Tibial nerve (tissue), 4 donors: ENCODE measurements around the gene VEGFA. TPM values are rescaled to one million over a fixed set of nuclear protein-coding genes. Genes with fewer than 3 reads are reported as not detected.

Source experiments
- DNase-seq, 2 donors: peaks; one replicate each; pipeline ENCODE4 v3.0.0-alpha.2; 2019; ENCODE audit warnings: low spot score in 2 of 2
- H3K27ac ChIP-seq, 4 donors: fragments of 200-600 bp; sonication (generic) in 3 of 4; one replicate each; pipeline ENCODE4 v1.5.1; 2017 to 2019; ENCODE audit warnings: mild to moderate bottlenecking in 1 of 4
- H3K27me3 ChIP-seq, 2 donors: fragments of 200-600 bp; sonication (generic) in 1 of 2; one replicate each; pipeline versions ENCODE4 v1.5.1 to v1.6.0; 2017 to 2019
- H3K36me3 ChIP-seq, 3 donors: fragments of 200-600 bp; sonication (generic); one replicate each; pipeline ENCODE4 v1.5.1; 2018 to 2019
- H3K4me1 ChIP-seq, 4 donors: fragments of 200-600 bp; sonication (generic) in 3 of 4; one replicate each; pipeline ENCODE4 v1.5.1; 2017 to 2019
- H3K4me3 ChIP-seq, 4 donors: fragments of 200-600 bp; sonication (generic) in 3 of 4; one replicate each; pipeline ENCODE4 v1.5.1; 2017 to 2019; ENCODE audit warnings: mild to moderate bottlenecking in 1 of 4, moderate library complexity in 1 of 4
- H3K9me3 ChIP-seq, 4 donors: fragments of 200-600 bp; sonication (generic) in 3 of 4; one replicate each; pipeline ENCODE4 v1.5.1; 2017 to 2019
- CTCF ChIP-seq, 5 experiments: fragments of 200-600 bp in 3 of 5; fragments of 450-650 bp in 2 of 5; sonication (generic) in 3 of 5; IDR thresholded peaks; one replicate each; pipeline ENCODE4 v1.5.1; 2016 to 2019; ENCODE audit warnings: antibody characterized with exemption in 5 of 5, mild to moderate bottlenecking in 3 of 5, moderate library complexity in 2 of 5
- EP300 ChIP-seq, 2 donors: sonication (generic); formaldehyde crosslinking; IDR thresholded peaks; one replicate each; pipeline ENCODE4 v1.6.1; 2017; ENCODE audit warnings: antibody characterized with exemption in 2 of 2, mild to moderate bottlenecking in 1 of 2
- POLR2A ChIP-seq, 2 donors: fragments of 450-650 bp; IDR thresholded peaks; one replicate each; pipeline ENCODE4 v1.6.1; 2017; ENCODE audit warnings: antibody characterized with exemption in 2 of 2, mild to moderate bottlenecking in 2 of 2, moderate library complexity in 2 of 2
- WGBS, 2 donors: methylation state at CpG; one replicate each; pipeline ENCODE4 v1.1.5; 2018; 5-methylcytosine and 5-hydroxymethylcytosine counted together
- total RNA-seq, 4 donors: library from RNA; depleted of rRNA; stranded (reverse); fragments of >200 nt; gene quantifications; one replicate each; pipeline ENCODE4 v1.1.0, GENCODE V29; 2016

Gene VEGFA
- total RNA-seq, 4 donors from 2014 or later, result 175 to 220 (median 177) TPM

- WGBS, 2 donors, result 61 to 68% methylated on average over 7 to 8 of the region's 8 CpGs
- Histone ChIP-seq H3K27me3 (no peaks in the 10 kb centered on the region), H3K9me3 (no peaks in the 10 kb centered on the region), H3K4me1 (peaks cover 0 to 33% (median 11%) of the 10 kb centered on the region in 4 donors), H3K36me3 (peaks cover 0 to 89% (median 0%) of the 10 kb centered on the region in 3 donors), H3K27ac (peak overlapping the region in 2 of 4 donors; percentile 33 to 35), H3K4me3 (no peak overlapping the region)
- TF ChIP-seq POLR2A (IDR thresholded peaks at IDR 0.05), result no peak
- no peak for TF ChIP-seq CTCF (IDR thresholded peaks at IDR 0.05)
- TF ChIP-seq EP300 (IDR thresholded peaks at IDR 0.05), result no peak
- no peak for DNase-seq
Observed at GRCh38 chr6:43779852-43780236, 9.8 kb downstream of the VEGFA start.

DNA sequence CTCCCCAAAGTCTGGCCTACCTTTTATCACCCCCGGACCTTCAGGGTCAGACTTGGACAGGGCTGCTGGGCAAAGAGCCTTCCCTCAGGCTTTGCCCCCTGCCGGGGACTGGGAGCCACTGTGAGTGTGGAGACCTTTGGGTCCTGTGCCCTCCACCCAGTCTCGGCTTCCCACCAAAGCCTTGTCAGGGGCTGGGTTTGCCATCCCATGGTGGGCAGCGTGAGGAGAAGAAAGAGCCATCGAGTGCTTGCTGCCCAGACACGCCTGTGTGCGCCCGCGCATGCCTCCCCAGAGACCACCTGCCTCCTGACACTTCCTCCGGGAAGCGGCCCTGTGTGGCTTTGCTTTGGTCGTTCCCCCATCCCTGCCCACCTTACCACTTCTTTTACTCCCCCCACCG lies 10.3 kb downstream of the VEGFA start:
- Histone ChIP-seq H3K27me3 (no peaks in the 10 kb centered on the region), H3K36me3 (peaks cover 0 to 94% (median 0%) of the 10 kb centered on the region in 3 donors), H3K4me3 (no peak overlapping the region), H3K9me3 (no peaks in the 10 kb centered on the region), H3K4me1 (peaks cover 0 to 29% (median 6%) of the 10 kb centered on the region in 4 donors), H3K27ac (peak overlapping the region in 1 of 4 donors; percentile 33)
- no peak for DNase-seq
- TF ChIP-seq POLR2A (IDR thresholded peaks at IDR 0.05) (no peak), EP300 (IDR thresholded peaks at IDR 0.05) (no peak), CTCF (IDR thresholded peaks at IDR 0.05) (no peak)
- 86 to 93% methylated on average over 12 to 13 of the region's 13 CpGs for WGBS, 2 donors

DNA sequence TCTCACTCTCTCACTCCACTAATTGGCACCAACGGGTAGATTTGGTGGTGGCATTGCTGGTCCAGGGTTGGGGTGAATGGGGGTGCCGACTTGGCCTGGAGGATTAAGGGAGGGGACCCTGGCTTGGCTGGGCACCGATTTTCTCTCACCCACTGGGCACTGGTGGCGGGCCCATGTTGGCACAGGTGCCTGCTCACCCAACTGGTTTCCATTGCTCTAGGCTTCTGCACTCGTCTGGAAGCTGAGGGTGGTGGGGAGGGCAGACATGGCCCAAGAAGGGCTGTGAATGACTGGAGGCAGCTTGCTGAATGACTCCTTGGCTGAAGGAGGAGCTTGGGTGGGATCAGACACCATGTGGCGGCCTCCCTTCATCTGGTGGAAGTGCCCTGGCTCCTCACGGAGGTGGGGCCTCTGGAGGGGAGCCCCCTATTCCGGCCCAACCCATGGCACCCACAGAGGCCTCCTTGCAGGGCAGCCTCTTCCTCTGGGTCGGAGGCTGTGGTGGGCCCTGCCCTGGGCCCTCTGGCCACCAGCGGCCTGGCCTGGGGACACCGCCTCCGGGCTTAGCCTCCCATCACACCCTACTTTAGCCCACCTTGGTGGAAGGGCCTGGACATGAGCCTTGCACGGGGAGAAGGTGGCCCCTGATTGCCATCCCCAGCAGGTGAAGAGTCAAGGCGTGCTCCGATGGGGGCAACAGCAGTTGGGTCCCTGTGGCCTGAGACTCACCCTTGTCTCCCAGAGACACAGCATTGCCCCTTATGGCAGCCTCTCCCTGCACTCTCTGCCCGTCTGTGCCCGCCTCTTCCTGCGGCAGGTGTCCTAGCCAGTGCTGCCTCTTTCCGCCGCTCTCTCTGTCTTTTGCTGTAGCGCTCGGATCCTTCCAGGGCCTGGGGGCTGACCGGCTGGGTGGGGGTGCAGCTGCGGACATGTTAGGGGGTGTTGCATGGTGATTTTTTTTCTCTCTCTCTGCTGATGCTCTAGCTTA lies 11.2 kb downstream of the VEGFA start:
- no peaks in the 10 kb centered on the region for H3K27me3 ChIP-seq
- H3K27ac ChIP-seq, result no peak overlapping the region
- no peak overlapping the region for H3K4me3 ChIP-seq
- no peak for TF ChIP-seq POLR2A (IDR thresholded peaks at IDR 0.05)
- TF ChIP-seq CTCF (IDR thresholded peaks at IDR 0.05), result no peak
- peak in 1 of 2 donors; percentile 1 for TF ChIP-seq EP300 (IDR thresholded peaks at IDR 0.05)
- WGBS, 2 donors, result 88 to 90% methylated on average over 18 to 24 of the region's 24 CpGs
- H3K36me3 ChIP-seq, result peaks cover 0 to 98% (median 0%) of the 10 kb centered on the region in 3 donors
- no peaks in the 10 kb centered on the region for H3K9me3 ChIP-seq
- H3K4me1 ChIP-seq, result peaks cover 0 to 19% (median under 1%) of the 10 kb centered on the region in 4 donors
- no peak for DNase-seq

DNA sequence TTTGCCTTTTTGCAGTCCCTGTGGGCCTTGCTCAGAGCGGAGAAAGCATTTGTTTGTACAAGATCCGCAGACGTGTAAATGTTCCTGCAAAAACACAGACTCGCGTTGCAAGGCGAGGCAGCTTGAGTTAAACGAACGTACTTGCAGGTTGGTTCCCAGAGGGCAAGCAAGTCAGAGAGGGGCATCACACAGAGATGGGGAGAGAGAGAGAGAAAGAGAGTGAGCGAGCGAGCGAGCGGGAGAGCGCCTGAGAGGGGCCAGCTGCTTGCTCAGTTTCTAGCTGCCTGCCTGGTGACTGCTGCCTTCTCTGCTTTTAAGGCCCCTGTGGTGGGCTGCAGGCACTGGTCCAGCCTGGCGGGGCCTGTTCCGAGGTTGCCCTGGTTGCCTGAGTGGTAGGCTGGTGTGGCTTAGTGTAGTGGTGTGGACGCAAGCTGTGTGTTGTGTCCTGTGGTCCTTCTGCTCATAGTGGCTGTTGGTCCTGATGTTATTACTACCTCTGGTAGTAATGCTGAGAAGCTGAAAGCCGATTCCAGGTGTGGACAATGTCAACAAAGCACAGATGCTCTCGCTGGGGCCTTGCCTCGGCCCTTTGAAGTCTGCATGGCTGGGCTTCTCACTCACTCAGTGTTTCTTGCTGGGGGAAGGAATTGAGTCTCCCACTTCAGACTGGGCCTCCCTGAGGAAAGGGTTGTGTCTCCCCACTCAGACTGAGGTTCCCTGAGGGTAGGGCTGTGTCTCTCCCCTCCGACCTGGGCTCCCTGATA lies 12.1 kb downstream of the VEGFA start:
- H3K9me3 ChIP-seq, result no peaks in the 10 kb centered on the region
- no peak for DNase-seq

More for the DNA sequence above, 12.1 kb downstream of the VEGFA start:
- Histone ChIP-seq H3K4me1 (peaks cover 0 to 16% (median 0%) of the 10 kb centered on the region in 4 donors), H3K4me3 (no peak overlapping the region), H3K27ac (no peak overlapping the region), H3K36me3 (peaks cover 0 to 97% (median 0%) of the 10 kb centered on the region in 3 donors), H3K27me3 (no peaks in the 10 kb centered on the region)
- WGBS, 2 donors, result 86 to 87% methylated on average over 17 to 20 of the region's 20 CpGs
- TF ChIP-seq EP300 (IDR thresholded peaks at IDR 0.05), result no peak
- no peak for TF ChIP-seq POLR2A (IDR thresholded peaks at IDR 0.05)
- no peak for TF ChIP-seq CTCF (IDR thresholded peaks at IDR 0.05)
